SIG-M5 treated with dmso at 0.1 percent for 504 hours (cell line): ENCODE results near the gene SFTPA1.
"Not testable (repeated sequence)": the region's sequence is repeated elsewhere in the genome, so short reads cannot be mapped to it uniquely, and the experiment has no call there.

ENCODE experiments used
- DNase-seq: peaks from one replicate; lab custom pipeline; 2025; ENCODE audit not compliant: unreplicated experiment; lab: John Stamatoyannopoulos, UW

The SFTPA1 gene

DNA sequence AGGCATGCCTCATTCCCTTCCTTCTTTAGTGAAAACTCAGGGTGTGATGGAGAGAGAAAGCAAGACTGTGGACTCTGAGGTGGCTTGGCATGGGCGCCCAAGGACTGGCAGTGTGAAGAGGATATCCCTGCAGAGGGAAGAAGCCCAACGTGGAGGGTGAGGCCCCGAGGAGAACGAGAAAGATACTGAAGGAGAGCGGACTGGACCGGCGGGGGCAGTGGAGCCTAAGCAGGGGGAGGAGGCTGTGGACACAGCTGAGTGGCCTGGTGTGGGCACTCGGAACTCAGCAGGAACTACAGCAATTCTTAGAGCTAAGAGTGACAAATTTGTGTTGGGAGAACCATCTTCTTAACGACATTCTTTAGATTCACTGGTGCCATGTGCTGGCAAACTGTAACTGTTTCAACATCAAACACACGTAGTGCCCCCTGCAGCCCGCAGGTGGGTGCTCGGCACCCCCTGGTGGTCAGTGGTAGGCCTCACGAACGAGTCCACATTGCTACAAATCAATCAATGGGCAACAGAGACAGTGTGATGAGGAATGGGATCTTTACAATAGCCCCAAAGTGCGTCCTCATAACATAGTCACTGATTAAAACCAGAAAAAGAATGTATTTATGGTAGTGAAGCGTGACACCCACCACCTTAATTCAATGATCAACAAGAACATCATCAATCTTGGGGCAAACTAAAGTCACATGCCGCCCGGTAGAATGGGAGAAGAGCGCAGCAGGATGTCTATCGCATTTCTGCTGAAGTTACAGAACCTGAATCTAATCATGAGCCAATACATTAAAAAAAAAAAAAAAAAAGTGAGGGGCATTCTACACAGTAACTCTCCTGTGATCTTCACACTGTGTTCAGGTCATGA lies 2.0 kb upstream of the SFTPA1 start:
- DNase-seq = no peak

DNA sequence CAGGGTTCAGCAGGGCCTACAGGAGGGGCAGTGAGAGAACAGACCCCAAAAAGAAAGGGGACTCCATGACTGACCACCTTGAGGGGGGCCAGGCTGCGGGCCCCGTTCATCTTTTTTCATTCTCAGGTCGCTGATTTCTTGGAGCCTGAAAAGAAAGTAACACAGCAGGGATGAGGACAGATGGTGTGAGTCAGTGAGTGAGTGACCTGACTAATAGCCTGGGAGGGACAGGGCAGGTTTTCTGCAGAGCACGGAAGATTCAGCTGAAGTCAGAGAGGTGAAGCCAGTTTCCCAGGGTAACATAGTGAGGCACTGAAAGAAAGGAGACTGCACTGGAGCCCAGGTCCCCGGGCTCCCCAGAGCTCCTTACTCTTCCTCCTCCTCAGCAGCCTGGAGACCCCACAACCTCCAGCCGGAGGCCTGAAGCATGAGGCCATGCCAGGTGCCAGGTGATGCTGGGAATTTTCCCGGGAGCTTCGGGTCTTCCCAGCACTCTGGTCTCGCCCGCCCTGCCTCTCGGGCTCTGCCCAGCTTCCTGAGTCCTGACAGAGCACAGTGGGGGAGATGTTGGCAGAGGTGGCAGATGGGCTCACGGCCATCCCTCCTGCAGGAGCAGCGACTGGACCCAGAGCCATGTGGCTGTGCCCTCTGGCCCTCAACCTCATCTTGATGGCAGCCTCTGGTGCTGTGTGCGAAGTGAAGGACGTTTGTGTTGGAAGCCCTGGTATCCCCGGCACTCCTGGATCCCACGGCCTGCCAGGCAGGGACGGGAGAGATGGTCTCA lies 646 bp downstream of the SFTPA1 start:
- not testable (repeated sequence) for DNase-seq

DNA sequence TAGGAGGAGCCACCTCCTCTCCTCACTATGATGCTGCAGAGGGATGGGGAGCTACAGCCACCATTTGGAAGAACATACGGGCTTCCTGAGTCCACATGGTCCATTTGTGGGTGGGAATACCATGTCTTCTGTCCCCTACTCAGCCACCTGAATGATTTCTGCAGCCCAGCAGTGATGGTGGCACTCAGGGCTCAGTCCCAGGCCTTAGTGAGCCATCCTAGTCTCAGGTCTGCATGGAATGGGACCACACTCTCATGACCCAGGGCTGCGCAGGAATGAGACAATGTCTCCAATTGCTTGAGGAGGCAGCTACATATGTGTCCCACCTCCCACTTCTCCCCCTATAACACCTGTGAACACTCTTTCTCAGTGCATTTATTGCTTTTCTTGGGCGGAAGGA lies 4.8 kb downstream of the SFTPA1 start:
- no peak for DNase-seq

DNA sequence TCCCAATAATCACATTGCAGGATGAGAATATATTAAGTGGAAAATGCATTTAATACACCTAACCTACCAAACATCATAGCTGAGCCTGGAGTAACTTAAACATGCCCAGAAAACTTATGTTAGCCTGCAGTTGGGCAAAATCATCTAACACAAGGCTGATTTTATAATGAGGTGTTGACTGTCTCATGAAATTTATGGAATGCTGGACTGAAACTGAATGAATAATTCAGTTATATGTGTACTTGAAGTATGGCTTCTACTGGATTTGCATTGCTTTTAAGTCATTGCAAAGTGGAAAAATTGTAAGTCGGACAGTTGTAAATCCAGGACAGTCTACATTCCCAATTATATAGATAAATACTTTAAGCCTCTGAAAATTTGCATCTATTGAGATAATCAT lies 5.4 kb downstream of the SFTPA1 start:
- DNase-seq = no peak

DNA sequence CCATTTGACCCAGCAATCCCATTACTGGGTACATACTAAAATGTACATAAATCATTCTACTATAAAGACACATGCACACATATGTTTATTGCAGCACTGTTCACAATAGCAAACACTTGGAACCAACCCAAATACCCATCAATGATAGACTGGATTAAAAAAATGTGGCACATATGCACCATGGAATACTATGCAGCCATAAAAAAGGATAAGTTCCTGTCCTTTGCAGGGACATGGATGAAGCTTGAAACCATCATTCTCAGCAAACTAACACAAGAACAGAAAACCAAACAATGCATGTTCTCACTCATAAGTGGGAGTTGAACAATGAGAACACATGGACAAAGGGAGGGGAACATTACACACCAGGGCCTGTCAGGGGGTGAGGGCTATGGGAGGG lies 12.9 kb downstream of the SFTPA1 start:
- DNase-seq = not testable (repeated sequence)

DNA sequence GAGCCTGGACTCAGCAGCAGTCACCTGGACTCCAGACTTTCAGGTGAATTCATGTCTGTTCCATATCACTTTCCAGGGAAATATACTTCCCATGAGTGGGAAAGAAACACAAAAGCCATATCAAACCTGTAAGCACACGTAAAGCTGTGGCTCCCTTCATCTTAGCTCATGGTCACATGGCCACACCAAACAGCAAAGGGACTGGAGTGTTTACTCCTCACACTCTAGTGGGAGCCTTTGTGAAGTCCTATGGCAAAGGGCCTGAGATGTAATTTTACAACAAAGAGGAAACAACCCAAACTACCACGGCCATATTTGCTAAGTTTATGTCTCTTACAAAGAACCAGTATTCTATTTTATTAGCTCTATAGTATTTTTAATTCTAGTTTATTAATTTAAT lies 16.3 kb downstream of the SFTPA1 start:
- DNase-seq = no peak

DNA sequence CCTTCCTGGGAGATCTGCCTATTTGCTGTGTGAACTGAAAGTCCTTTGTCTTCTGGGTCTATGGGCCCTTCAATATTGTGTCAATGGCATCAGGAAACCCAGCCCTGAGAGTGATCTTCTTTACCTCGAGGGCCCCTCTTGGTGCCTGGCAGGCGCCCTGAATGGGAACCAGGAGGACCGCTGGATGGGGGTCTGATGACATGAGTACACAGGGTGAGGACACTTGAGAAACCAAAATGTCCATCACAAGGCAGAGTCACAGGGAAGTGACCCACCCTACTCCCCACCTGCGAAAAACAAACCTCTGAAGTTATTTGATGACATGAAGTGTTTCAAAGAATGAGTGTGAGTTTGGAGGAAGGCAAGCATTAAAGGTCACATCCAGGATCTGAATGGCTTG lies 17.3 kb downstream of the SFTPA1 start:
- no peak for DNase-seq

DNA sequence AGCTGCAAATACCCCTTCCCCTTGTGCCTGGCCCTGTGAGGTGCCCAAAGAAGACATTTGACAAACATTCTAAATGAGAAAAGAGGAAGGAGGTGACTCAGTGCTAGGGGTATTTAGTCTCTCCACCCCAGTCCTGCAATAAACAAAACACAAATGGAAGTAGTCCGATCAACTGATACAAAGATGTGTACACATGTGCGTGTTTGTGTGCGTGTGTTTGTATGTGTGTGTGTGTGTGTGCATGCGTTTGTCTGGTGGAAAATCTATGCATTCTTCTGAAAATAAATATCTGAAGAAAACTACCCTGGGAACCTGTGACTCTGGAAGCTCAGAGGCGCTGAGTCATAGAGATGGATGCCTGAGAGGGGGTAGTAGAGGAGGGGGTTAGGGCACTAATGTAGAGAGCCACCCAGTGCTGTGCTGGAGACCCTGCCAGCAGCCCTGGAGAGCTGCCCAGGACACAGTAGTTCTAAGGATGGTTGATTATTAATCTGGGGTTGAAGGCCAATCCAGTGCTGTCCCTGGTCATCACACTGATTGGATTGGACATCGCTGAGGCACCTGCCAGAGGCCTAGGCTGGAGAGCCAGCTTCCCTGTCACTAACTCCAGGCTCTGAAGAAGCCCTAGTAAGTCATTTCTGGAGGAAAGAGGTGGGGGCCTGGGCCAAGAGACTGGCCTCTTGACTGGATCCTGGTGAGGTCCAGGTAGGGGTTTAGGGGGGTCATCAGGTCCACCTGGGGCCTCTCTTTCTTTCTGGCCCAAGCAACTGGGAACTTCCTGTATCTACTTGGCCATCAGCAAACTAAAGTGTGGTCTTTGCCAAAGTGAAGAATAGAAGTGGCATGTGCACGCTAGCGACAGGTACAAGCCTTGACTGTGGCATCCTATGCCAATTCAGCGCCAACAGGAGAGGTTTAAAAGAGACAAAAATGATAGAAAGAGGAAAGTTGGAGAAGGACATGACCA lies 18.5 kb downstream of the SFTPA1 start:
- no peak for DNase-seq

DNA sequence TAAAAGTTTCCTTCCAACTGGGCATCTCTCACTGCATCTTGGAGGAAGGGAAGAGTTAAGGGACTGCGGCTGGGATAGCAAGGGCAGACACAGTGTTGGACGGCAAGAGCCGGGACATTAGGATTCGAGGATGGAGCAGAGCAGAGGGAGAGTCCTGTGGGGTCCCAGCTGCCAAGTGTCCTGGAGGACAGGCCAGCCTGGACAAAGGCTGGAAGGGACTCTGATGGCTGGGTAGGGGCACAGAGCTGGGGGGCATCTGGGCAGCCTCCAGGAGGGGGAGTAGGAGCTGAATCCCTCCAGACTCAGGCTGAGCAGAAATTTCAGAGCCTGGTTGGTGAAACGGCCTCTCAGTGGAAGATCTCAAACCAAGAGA lies 19.2 kb downstream of the SFTPA1 start:
- DNase-seq = no peak

DNA sequence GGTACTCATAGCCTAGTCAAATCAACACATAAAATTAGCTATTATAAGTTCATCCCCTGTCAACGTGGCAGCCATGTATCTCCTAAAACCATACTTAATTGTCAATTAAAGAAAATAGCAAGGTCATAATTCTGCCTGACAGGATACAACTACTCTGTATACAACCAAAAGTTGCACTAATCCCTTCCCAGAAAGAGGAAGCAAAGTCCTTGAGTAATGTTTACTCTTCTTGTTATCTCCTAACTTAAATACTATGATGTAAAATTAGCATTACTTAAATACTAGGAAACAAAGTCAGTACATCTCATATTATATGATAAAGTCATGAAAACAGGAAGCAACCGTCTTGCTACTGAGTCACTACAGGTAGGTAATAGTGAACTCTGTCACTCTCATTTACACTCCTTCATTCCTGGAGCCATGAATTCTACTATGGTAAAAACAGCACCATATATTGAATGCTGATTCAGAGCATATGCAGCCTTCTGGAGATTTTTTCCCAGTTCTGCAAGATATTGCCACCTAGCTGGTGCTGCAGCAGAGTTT lies 26.0 kb downstream of the SFTPA1 start:
- DNase-seq = not testable (repeated sequence)

DNA sequence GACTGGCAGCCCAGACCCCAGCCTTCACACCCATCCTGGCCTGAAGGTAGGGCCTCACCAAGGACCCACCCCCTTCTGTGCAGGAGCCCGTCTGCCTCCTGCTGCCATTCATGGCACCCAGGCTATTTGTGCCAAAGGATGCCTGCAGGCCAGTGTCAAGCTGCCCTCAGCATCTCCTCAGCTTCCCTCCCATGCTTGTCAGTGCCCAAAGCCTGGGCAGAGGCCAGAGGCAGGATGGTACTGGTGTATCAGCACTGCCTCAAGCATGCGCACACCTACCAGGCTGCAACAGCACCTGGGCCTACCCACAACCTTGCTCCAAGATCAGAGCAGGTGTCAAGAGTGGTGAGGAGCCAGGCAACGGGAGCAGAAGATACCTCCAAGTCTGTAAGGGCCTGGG lies 27.6 kb downstream of the SFTPA1 start:
- no peak for DNase-seq

DNA sequence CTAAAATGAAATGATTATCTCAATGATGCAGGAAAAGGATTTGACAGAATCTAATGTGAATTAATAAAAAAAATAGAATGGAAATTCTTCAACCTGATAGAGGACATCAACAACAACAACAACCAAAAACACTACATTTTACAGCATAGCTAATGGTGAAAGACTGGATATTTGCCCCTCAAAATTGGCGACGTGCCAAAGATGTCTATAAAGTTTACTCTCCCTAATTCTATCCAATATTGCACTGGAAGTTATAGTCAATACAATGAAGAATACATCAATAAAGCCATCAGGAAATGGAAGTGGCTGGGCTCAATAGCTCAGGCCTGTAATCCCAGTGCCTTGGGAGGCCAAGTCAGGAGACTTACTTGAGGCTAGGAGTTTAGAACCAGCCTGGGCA lies 42.0 kb downstream of the SFTPA1 start:
- DNase-seq = not testable (repeated sequence)

DNA sequence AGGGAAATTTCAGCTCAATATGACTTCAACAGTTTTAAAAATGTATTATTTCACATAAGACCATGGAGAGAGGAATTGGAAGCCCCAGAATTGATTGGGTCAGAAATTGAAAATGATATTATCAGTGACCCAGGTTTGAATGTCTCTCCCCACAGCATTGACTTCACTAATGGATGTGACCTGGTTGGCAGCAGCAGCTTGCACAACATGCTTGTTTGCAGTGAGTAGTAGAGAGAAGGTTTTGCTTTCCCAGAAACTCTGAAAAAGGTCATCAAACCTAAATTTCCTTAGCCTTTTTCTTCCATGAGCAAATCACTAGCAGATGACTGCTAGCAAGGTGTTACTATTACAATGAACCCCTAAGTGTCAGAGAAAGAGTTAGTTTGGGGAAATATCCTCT lies 52.5 kb downstream of the SFTPA1 start:
- DNase-seq = not testable (repeated sequence)

DNA sequence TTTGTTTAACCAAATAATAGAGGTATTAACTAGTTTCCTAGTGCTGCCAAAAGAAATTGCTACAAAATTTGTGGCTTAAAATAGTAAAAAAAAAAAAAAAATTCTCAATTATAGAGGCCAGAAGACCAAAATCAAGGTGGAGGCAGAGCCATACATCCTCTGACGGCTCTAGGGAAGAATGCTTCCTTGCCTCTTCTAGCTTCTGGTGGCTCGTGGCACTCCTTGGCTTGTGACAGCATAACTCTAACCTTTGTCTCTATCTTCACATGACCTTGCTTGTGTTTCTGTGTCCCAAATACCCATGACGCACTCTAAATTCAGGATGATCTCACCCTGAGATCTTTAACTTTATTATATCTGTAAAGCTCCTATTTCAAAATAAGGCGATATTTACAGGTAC lies 53.9 kb downstream of the SFTPA1 start:
- not testable (repeated sequence) for DNase-seq
